ENCODE data around the gene NKTR.

- TF ChIP-seq CTCF (IDR thresholded peaks at IDR 0.05): no peak
- no peak for TF ChIP-seq EP300 (IDR thresholded peaks at IDR 0.05)
- no peak for TF ChIP-seq POLR2A (IDR thresholded peaks at IDR 0.05)
Observed at GRCh38 chr3:42589382-42590109, 10.9 kb upstream of the NKTR start.
